ENCODE results near the gene KCNQ5.

Gene KCNQ5

DNA sequence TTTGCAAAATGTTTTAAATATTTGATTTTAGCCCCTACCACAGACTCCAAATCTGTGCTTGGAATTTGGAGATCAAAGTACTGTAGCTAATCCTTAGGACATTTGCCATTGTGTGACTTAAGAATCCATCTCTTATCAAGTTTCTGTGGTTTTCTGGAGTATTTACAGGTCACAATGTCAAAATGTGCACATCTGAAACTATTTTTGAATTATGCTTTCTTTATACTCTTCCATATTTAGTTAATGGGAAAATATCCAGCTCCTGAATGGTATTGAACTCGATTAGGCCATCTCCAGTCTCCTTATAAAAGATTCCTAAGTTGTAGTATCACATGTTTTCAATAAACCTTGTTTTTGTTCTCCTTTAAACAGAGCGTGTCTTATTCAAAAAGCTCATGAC lies 441.0 kb downstream of the KCNQ5 start:
- no peaks in the 10 kb centered on the region for H3K79me2 ChIP-seq (ENCODE audit: insufficient read depth, low read length)
- H3K27me3 ChIP-seq (ENCODE audit: insufficient read depth, low read length), result no peaks in the 10 kb centered on the region
- no peak overlapping the region for H2AFZ ChIP-seq (ENCODE audit: low read length)
- TF ChIP-seq EZH2 (IDR thresholded peaks at IDR 0.05; ENCODE audit: borderline replicate concordance, low read length), result no peak
- TF ChIP-seq, protein P1, sequence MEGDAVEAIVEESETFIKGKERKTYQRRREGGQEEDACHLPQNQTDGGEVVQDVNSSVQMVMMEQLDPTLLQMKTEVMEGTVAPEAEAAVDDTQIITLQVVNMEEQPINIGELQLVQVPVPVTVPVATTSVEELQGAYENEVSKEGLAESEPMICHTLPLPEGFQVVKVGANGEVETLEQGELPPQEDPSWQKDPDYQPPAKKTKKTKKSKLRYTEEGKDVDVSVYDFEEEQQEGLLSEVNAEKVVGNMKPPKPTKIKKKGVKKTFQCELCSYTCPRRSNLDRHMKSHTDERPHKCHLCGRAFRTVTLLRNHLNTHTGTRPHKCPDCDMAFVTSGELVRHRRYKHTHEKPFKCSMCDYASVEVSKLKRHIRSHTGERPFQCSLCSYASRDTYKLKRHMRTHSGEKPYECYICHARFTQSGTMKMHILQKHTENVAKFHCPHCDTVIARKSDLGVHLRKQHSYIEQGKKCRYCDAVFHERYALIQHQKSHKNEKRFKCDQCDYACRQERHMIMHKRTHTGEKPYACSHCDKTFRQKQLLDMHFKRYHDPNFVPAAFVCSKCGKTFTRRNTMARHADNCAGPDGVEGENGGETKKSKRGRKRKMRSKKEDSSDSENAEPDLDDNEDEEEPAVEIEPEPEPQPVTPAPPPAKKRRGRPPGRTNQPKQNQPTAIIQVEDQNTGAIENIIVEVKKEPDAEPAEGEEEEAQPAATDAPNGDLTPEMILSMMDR (IDR thresholded peaks at IDR 0.05; ENCODE audit: low read length), result no peak
- H3K4me3 ChIP-seq (ENCODE audit: low read depth, low read length, poor library complexity, severe bottlenecking), result no peak overlapping the region
- H3K36me3 ChIP-seq (ENCODE audit: insufficient read depth, low read length), result no peaks in the 10 kb centered on the region
- no peak overlapping the region for H3K9ac ChIP-seq (ENCODE audit: low read length)
- H3K4me1 ChIP-seq (ENCODE audit: insufficient read depth, low read length, severe bottlenecking), result no peaks in the 10 kb centered on the region
- H3K9me2 ChIP-seq (ENCODE audit: low read depth, low read length), result no peaks in the 10 kb centered on the region
- no peaks in the 10 kb centered on the region for H3F3A ChIP-seq (ENCODE audit: insufficient read depth, low read length)
- H3K27ac ChIP-seq (ENCODE audit: low read depth, low read length, poor library complexity, severe bottlenecking), result no peak overlapping the region
- no peaks in the 10 kb centered on the region for H3K9me3 ChIP-seq (ENCODE audit: low read length)
- H4K20me1 ChIP-seq (ENCODE audit: insufficient read depth, low read length), result no peaks in the 10 kb centered on the region
- H3K4me2 ChIP-seq (ENCODE audit: low read length), result no peak overlapping the region

DNA sequence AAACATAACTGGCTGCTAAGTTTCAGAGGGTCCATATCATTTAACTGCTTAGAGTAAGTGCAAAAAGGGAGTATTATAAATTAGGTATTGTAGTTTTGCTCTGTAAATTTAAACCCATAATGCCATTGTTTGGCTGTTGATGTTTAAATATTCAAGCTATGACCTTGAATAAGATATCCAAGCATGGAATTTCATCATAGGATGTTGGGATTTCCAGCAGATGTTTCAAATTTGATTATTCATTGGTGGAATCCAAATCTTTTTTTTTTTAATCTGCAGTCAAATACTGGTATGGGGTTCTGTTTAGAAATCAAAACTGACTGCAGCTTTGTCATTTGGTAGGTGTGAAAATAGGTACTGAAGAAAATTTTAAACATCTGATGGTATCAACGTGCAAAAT lies 442.4 kb downstream of the KCNQ5 start:
- no peaks in the 10 kb centered on the region for H4K20me1 ChIP-seq (ENCODE audit: insufficient read depth, low read length)
- H3K79me2 ChIP-seq (ENCODE audit: insufficient read depth, low read length), result no peaks in the 10 kb centered on the region
- no peaks in the 10 kb centered on the region for H3K27me3 ChIP-seq (ENCODE audit: insufficient read depth, low read length)
- H3K9ac ChIP-seq (ENCODE audit: low read length), result no peak overlapping the region
- H3K9me2 ChIP-seq (ENCODE audit: low read depth, low read length), result no peaks in the 10 kb centered on the region
- no peaks in the 10 kb centered on the region for H3K9me3 ChIP-seq (ENCODE audit: low read length)
- no peak overlapping the region for H3K4me2 ChIP-seq (ENCODE audit: low read length)
- H3K4me1 ChIP-seq (ENCODE audit: insufficient read depth, low read length, severe bottlenecking), result no peaks in the 10 kb centered on the region
- no peaks in the 10 kb centered on the region for H3K36me3 ChIP-seq (ENCODE audit: insufficient read depth, low read length)
- no peaks in the 10 kb centered on the region for H3F3A ChIP-seq (ENCODE audit: insufficient read depth, low read length)
- no peak overlapping the region for H3K27ac ChIP-seq (ENCODE audit: low read depth, low read length, poor library complexity, severe bottlenecking)
- no peak overlapping the region for H2AFZ ChIP-seq (ENCODE audit: low read length)
- H3K4me3 ChIP-seq (ENCODE audit: low read depth, low read length, poor library complexity, severe bottlenecking), result no peak overlapping the region
- no peak for TF ChIP-seq EZH2 (IDR thresholded peaks at IDR 0.05; ENCODE audit: borderline replicate concordance, low read length)
- TF ChIP-seq, protein P1 (IDR thresholded peaks at IDR 0.05; ENCODE audit: low read length), result no peak

DNA sequence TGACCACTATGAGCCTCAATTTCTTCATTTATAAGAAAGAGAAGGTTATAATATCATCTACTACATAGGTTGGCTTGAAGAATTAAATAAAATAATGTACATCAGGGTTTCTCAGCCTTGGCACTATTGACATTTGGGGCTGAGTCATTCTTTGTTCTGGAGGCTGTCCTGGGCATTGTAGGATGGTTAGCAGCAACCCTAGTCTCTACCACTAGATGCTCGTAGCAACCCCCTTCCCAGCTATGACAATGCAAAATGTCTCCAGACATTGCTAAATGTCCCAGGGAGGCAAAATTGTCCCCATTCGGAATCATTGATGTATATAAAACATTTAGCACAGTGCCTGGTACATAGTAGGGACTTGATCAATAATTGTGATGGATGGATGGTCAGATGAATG lies 451.4 kb downstream of the KCNQ5 start:
- H3K4me1 ChIP-seq (ENCODE audit: insufficient read depth, low read length, severe bottlenecking), result no peaks in the 10 kb centered on the region
- no peaks in the 10 kb centered on the region for H3K9me2 ChIP-seq (ENCODE audit: low read depth, low read length)
- no peak overlapping the region for H2AFZ ChIP-seq (ENCODE audit: low read length)
- H3F3A ChIP-seq (ENCODE audit: insufficient read depth, low read length), result no peaks in the 10 kb centered on the region
- H3K36me3 ChIP-seq (ENCODE audit: insufficient read depth, low read length), result no peaks in the 10 kb centered on the region
- no peak overlapping the region for H3K27ac ChIP-seq (ENCODE audit: low read depth, low read length, poor library complexity, severe bottlenecking)
- no peak for TF ChIP-seq EZH2 (IDR thresholded peaks at IDR 0.05; ENCODE audit: borderline replicate concordance, low read length)
- TF ChIP-seq, protein P1 (IDR thresholded peaks at IDR 0.05; ENCODE audit: low read length), result no peak
- H3K4me2 ChIP-seq (ENCODE audit: low read length), result no peak overlapping the region
- H4K20me1 ChIP-seq (ENCODE audit: insufficient read depth, low read length), result no peaks in the 10 kb centered on the region
- H3K4me3 ChIP-seq (ENCODE audit: low read depth, low read length, poor library complexity, severe bottlenecking), result no peak overlapping the region
- no peaks in the 10 kb centered on the region for H3K79me2 ChIP-seq (ENCODE audit: insufficient read depth, low read length)
- H3K9me3 ChIP-seq (ENCODE audit: low read length), result no peaks in the 10 kb centered on the region
- H3K27me3 ChIP-seq (ENCODE audit: insufficient read depth, low read length), result no peaks in the 10 kb centered on the region
- no peak overlapping the region for H3K9ac ChIP-seq (ENCODE audit: low read length)
